A549 (cell line): Measurements from ENCODE around the gene SOWAHC.

Source experiments
- CBX2 ChIP-seq: fragments of 200-600 bp; sonication (generic); IDR thresholded peaks from 2 replicates; pipeline ENCODE4 v1.6.1; 2016; ENCODE audit warnings: low read depth, mild to moderate bottlenecking, borderline replicate concordance
- CBX8 ChIP-seq: fragments of 200-600 bp; sonication (generic); IDR thresholded peaks from 2 replicates; pipeline ENCODE4 v1.6.1; 2016
- CTCF ChIP-seq: fragments of >200 bp; sonication (Bioruptor Twin); formaldehyde crosslinking; IDR thresholded peaks from 3 replicates; pipeline ENCODE4 v1.5.1; 2016
- EP300 ChIP-seq, 2 experiments: fragments of >200 bp; sonication (Bioruptor Twin); formaldehyde crosslinking; IDR thresholded peaks; 2 replicates in 1 of 2; 3 replicates in 1 of 2; pipeline ENCODE4 v1.6.1; 2016 to 2017
- MYC ChIP-seq: IDR thresholded peaks from 2 replicates; pipeline ENCODE4 v1.6.1; 2012; ENCODE audit warnings: mild to moderate bottlenecking, inconsistent platforms, low read length, improper control_type of control experiment, borderline replicate concordance
- POLR2A ChIP-seq: IDR thresholded peaks from 2 replicates; pipeline ENCODE4 v1.6.1; 2012; ENCODE audit warnings: mild to moderate bottlenecking, low read length
- POLR2AphosphoS2 ChIP-seq: conservative IDR thresholded peaks from 2 replicates; pipeline ENCODE4 v1.6.1; 2012; ENCODE audit warnings: low read length, improper control_type of control experiment, inconsistent platforms
- RCOR1 ChIP-seq: fragments of 150-350 bp; IDR thresholded peaks from 2 replicates; pipeline ENCODE4 v1.6.1; 2014; ENCODE audit warnings: antibody characterized with exemption, low read length, low read depth
- REST ChIP-seq: fragments of 200-600 bp; sonication (generic); IDR thresholded peaks from 2 replicates; pipeline ENCODE4 v1.6.1; 2016; ENCODE audit warnings: antibody characterized with exemption, mild to moderate bottlenecking, moderate library complexity

GRCh38 chr2:109582928-109583895 lies 31.0 kb upstream of the SOWAHC start:
- TF ChIP-seq CTCF (no peak), EP300 (IDR thresholded peaks at IDR 0.05) (no peak), MYC (no peak), RCOR1 (no peak), POLR2AphosphoS2 (no peak), POLR2A (no peak), CBX2 (no peak), CBX8 (no peak), REST (no peak)
